OCI-LY1 (cell line): Measurements from ENCODE around the gene ST8SIA1.

Source experiments
- H2AFZ ChIP-seq: fragments of 200-600 bp; sonication (generic), shearing (Covaris generic); 2 replicates; pipeline ENCODE4 v1.6.0; 2014; ENCODE audit warnings: antibody characterized with exemption, mild to moderate bottlenecking, low read length
- H3F3A ChIP-seq: fragments of 200-600 bp; sonication (generic), shearing (Covaris generic); 2 replicates; pipeline ENCODE4 v1.6.0; 2014; ENCODE audit warnings: mild to moderate bottlenecking, antibody characterized with exemption, low read length, moderate library complexity; ENCODE audit not compliant: insufficient read depth
- H3K27ac ChIP-seq: fragments of 200-600 bp; sonication (generic); 2 replicates; pipeline ENCODE4 v1.5.1; 2014; ENCODE audit warnings: low read length, mixed run types, mild to moderate bottlenecking, low read depth; ENCODE audit not compliant: poor library complexity, severe bottlenecking
- H3K27me3 ChIP-seq: fragments of 200-600 bp; sonication (generic); 2 replicates; pipeline ENCODE4 v1.6.0; 2014; ENCODE audit warnings: antibody characterized with exemption, mild to moderate bottlenecking, low read length, moderate library complexity; ENCODE audit not compliant: insufficient read depth
- H3K36me3 ChIP-seq: fragments of 200-600 bp; sonication (generic); 2 replicates; pipeline ENCODE4 v1.6.1; 2014; ENCODE audit warnings: mild to moderate bottlenecking, antibody characterized with exemption, low read length, moderate library complexity, mixed read lengths; ENCODE audit not compliant: insufficient read depth
- H3K4me1 ChIP-seq: fragments of 200-600 bp; sonication (generic); 2 replicates; pipeline ENCODE4 v1.5.1; 2014; ENCODE audit warnings: mild to moderate bottlenecking, low read length, moderate library complexity; ENCODE audit not compliant: insufficient read depth, severe bottlenecking
- H3K4me2 ChIP-seq: fragments of 200-600 bp; sonication (generic), shearing (Covaris generic); 2 replicates; pipeline ENCODE4 v1.6.1; 2014; ENCODE audit warnings: low read length
- H3K4me3 ChIP-seq: fragments of 200-600 bp; sonication (generic); 2 replicates; pipeline ENCODE4 v1.5.1; 2014; ENCODE audit warnings: low read length, low read depth, mild to moderate bottlenecking, mixed read lengths; ENCODE audit not compliant: poor library complexity, severe bottlenecking
- H3K79me2 ChIP-seq: fragments of 200-600 bp; shearing (Covaris generic); 2 replicates; pipeline ENCODE4 v1.6.1; 2016; ENCODE audit warnings: mixed run types, low read length, mixed read lengths; ENCODE audit not compliant: insufficient read depth
- H3K9ac ChIP-seq: fragments of 200-600 bp; sonication (generic), shearing (Covaris generic); 2 replicates; pipeline ENCODE4 v1.6.1; 2014; ENCODE audit warnings: mild to moderate bottlenecking, low read length, mixed read lengths
- H3K9me2 ChIP-seq: fragments of 200-600 bp; sonication (generic), shearing (Covaris generic); 2 replicates; pipeline ENCODE4 v1.6.1; 2014; ENCODE audit warnings: low read depth, mild to moderate bottlenecking, low read length, mixed read lengths
- H3K9me3 ChIP-seq: fragments of 200-600 bp; shearing (Covaris generic); 2 replicates; pipeline ENCODE4 v1.6.1; 2014; ENCODE audit warnings: low read length, mixed read lengths
- H4K20me1 ChIP-seq: fragments of 200-600 bp; sonication (generic), shearing (Covaris generic); 2 replicates; pipeline ENCODE4 v1.6.0; 2016; ENCODE audit warnings: mild to moderate bottlenecking, low read length; ENCODE audit not compliant: insufficient read depth
- CTCF ChIP-seq: fragments of 200-600 bp; sonication (generic), shearing (Covaris generic); IDR thresholded peaks from 2 replicates; pipeline ENCODE4 v1.5.1; 2017; ENCODE audit warnings: mild to moderate bottlenecking, antibody characterized with exemption, low read length, moderate library complexity, mixed read lengths
- EZH2 ChIP-seq: fragments of 200-600 bp; sonication (generic), shearing (Covaris generic); IDR thresholded peaks from 2 replicates; pipeline ENCODE4 v1.8.0; 2017; ENCODE audit warnings: borderline replicate concordance, mixed run types, mild to moderate bottlenecking, antibody characterized with exemption, low read length, moderate library complexity, mixed read lengths

ST8SIA1 gene

GRCh38 chr12:22361785-22362184 is 27.3 kb upstream of the ST8SIA1 start:
- Histone ChIP-seq H3K36me3 (no peaks in the 10 kb centered on the region), H3F3A (no peaks in the 10 kb centered on the region), H4K20me1 (no peaks in the 10 kb centered on the region), H3K9me3 (no peaks in the 10 kb centered on the region), H3K4me2 (no peak overlapping the region), H2AFZ (no peak overlapping the region), H3K9ac (no peak overlapping the region), H3K27me3 (no peaks in the 10 kb centered on the region), H3K79me2 (no peaks in the 10 kb centered on the region), H3K4me3 (no peak overlapping the region), H3K27ac (no peak overlapping the region), H3K9me2 (no peaks in the 10 kb centered on the region), H3K4me1 (no peaks in the 10 kb centered on the region)
- no peak for TF ChIP-seq CTCF
- TF ChIP-seq EZH2 = no peak

GRCh38 chr12:22360774-22361173 is 26.3 kb upstream of the ST8SIA1 start:
- no peaks in the 10 kb centered on the region for H3K27me3 ChIP-seq
- no peaks in the 10 kb centered on the region for H3K79me2 ChIP-seq
- H3K36me3 ChIP-seq = no peaks in the 10 kb centered on the region
- no peaks in the 10 kb centered on the region for H3K4me1 ChIP-seq
- no peak overlapping the region for H3K27ac ChIP-seq
- no peak overlapping the region for H2AFZ ChIP-seq
- no peak overlapping the region for H3K4me2 ChIP-seq
- no peak overlapping the region for H3K9ac ChIP-seq
- no peak overlapping the region for H3K4me3 ChIP-seq
- no peaks in the 10 kb centered on the region for H3K9me3 ChIP-seq
- TF ChIP-seq EZH2 (no peak), CTCF (no peak)
- no peaks in the 10 kb centered on the region for H3F3A ChIP-seq
- no peaks in the 10 kb centered on the region for H4K20me1 ChIP-seq
- no peaks in the 10 kb centered on the region for H3K9me2 ChIP-seq

GRCh38 chr12:22357531-22357930 is 23.0 kb upstream of the ST8SIA1 start:
- Histone ChIP-seq H3F3A (no peaks in the 10 kb centered on the region), H3K9me3 (no peaks in the 10 kb centered on the region), H3K4me2 (no peak overlapping the region), H3K4me1 (no peaks in the 10 kb centered on the region), H3K36me3 (no peaks in the 10 kb centered on the region), H4K20me1 (no peaks in the 10 kb centered on the region), H3K9ac (no peak overlapping the region), H3K79me2 (no peaks in the 10 kb centered on the region), H3K4me3 (no peak overlapping the region), H3K9me2 (no peaks in the 10 kb centered on the region), H2AFZ (no peak overlapping the region), H3K27me3 (no peaks in the 10 kb centered on the region), H3K27ac (no peak overlapping the region)
- TF ChIP-seq CTCF = no peak
- no peak for TF ChIP-seq EZH2
